ENCODE results near the gene C1S.

The C1S gene

GRCh38 chr12:7081037-7081436 is 20.5 kb downstream of the C1S start:
- Histone ChIP-seq H2AFZ (ENCODE audit: low read depth, low read length) (no peak overlapping the region), H3K9me3 (ENCODE audit: insufficient read depth, low read length, severe bottlenecking) (peaks cover 3% of the 10 kb centered on the region), H3K36me3 (ENCODE audit: insufficient read depth, low read length) (no peaks in the 10 kb centered on the region), H4K20me1 (ENCODE audit: insufficient read depth, low read length) (no peaks in the 10 kb centered on the region), H3K4me1 (ENCODE audit: insufficient read depth, low read length) (no peaks in the 10 kb centered on the region), H3K27ac (ENCODE audit: low read length) (no peak overlapping the region), H3K79me2 (ENCODE audit: insufficient read depth, low read length) (no peaks in the 10 kb centered on the region), H3K27me3 (ENCODE audit: insufficient read depth, low read length, poor library complexity) (peaks cover 7% of the 10 kb centered on the region), H3K9ac (ENCODE audit: low read depth, low read length) (no peak overlapping the region), H3K4me3 (ENCODE audit: low read depth in 1 of 2, low read length in 2 of 2) (no peak overlapping the region), H3K4me2 (ENCODE audit: insufficient read depth, low read length) (no peak overlapping the region)
- ATAC-seq (ENCODE audit: insufficient read depth, low read depth) (no peak), DNase-seq (no peak)
- no peak for TF ChIP-seq EZH2 (IDR thresholded peaks at IDR 0.05; ENCODE audit: borderline replicate concordance, low read depth, low read length, severe bottlenecking)
- TF ChIP-seq CTCF (IDR thresholded peaks at IDR 0.05; ENCODE audit: borderline replicate concordance, extremely low read depth, low read length, poor library complexity, severe bottlenecking) = no peak

- DNase-seq (no peak), ATAC-seq (ENCODE audit: insufficient read depth, low read depth) (no peak)
- no peaks in the 10 kb centered on the region for H3K4me1 ChIP-seq (ENCODE audit: insufficient read depth, low read length)
- no peak overlapping the region for H2AFZ ChIP-seq (ENCODE audit: low read depth, low read length)
- H4K20me1 ChIP-seq (ENCODE audit: insufficient read depth, low read length) = no peaks in the 10 kb centered on the region
- no peaks in the 10 kb centered on the region for H3K27me3 ChIP-seq (ENCODE audit: insufficient read depth, low read length, poor library complexity)
- H3K27ac ChIP-seq (ENCODE audit: low read length) = no peak overlapping the region
- H3K4me3 ChIP-seq (ENCODE audit: low read depth in 1 of 2, low read length in 2 of 2) = no peak overlapping the region
- TF ChIP-seq EZH2 (IDR thresholded peaks at IDR 0.05; ENCODE audit: borderline replicate concordance, low read depth, low read length, severe bottlenecking) (no peak), CTCF (IDR thresholded peaks at IDR 0.05; ENCODE audit: borderline replicate concordance, extremely low read depth, low read length, poor library complexity, severe bottlenecking) (no peak)
- H3K4me2 ChIP-seq (ENCODE audit: insufficient read depth, low read length) = no peak overlapping the region
- no peaks in the 10 kb centered on the region for H3K36me3 ChIP-seq (ENCODE audit: insufficient read depth, low read length)
- no peaks in the 10 kb centered on the region for H3K79me2 ChIP-seq (ENCODE audit: insufficient read depth, low read length)
- peaks cover 3% of the 10 kb centered on the region for H3K9me3 ChIP-seq (ENCODE audit: insufficient read depth, low read length, severe bottlenecking)
- no peak overlapping the region for H3K9ac ChIP-seq (ENCODE audit: low read depth, low read length)
Observed at GRCh38 chr12:7083125-7083524, 22.6 kb downstream of the C1S start.

GRCh38 chr12:7089196-7089871 is 28.8 kb downstream of the C1S start:
- no peaks in the 10 kb centered on the region for H3K79me2 ChIP-seq (ENCODE audit: insufficient read depth, low read length)
- no peak for ATAC-seq (ENCODE audit: insufficient read depth, low read depth)
- H4K20me1 ChIP-seq (ENCODE audit: insufficient read depth, low read length) = no peaks in the 10 kb centered on the region

More at GRCh38 chr12:7089196-7089871, 28.8 kb downstream of the C1S start:
- DNase-seq = no peak
- no peak overlapping the region for H3K9ac ChIP-seq (ENCODE audit: low read depth, low read length)
- peaks cover 3% of the 10 kb centered on the region for H3K9me3 ChIP-seq (ENCODE audit: insufficient read depth, low read length, severe bottlenecking)
- H3K4me2 ChIP-seq (ENCODE audit: insufficient read depth, low read length) = no peak overlapping the region
- no peak overlapping the region for H3K27ac ChIP-seq (ENCODE audit: low read length)
- no peak overlapping the region for H2AFZ ChIP-seq (ENCODE audit: low read depth, low read length)
- H3K4me3 ChIP-seq (ENCODE audit: low read depth in 1 of 2, low read length in 2 of 2) = no peak overlapping the region
- peaks cover 14% of the 10 kb centered on the region for H3K4me1 ChIP-seq (ENCODE audit: insufficient read depth, low read length)
- TF ChIP-seq CTCF (IDR thresholded peaks at IDR 0.05; ENCODE audit: borderline replicate concordance, extremely low read depth, low read length, poor library complexity, severe bottlenecking) (no peak), EZH2 (IDR thresholded peaks at IDR 0.05; ENCODE audit: borderline replicate concordance, low read depth, low read length, severe bottlenecking) (no peak)
- H3K36me3 ChIP-seq (ENCODE audit: insufficient read depth, low read length) = no peaks in the 10 kb centered on the region
- H3K27me3 ChIP-seq (ENCODE audit: insufficient read depth, low read length, poor library complexity) = no peaks in the 10 kb centered on the region
